PC-9 (cell line): ENCODE results near the gene CFAP141.

Experiments used
- EZH2 ChIP-seq: fragments of 200-600 bp; sonication (generic); IDR thresholded peaks from 2 replicates; pipeline ENCODE4 v1.8.0; 2017; ENCODE audit warnings: antibody characterized with exemption, low read depth
- TF ChIP-seq, protein P1 (sequence below): fragments of 200-600 bp; sonication (generic); conservative IDR thresholded peaks from 2 replicates; pipeline ENCODE4 v1.6.1; 2017; ENCODE audit warnings: mixed run types, antibody characterized with exemption, mild to moderate bottlenecking, moderate library complexity

DNA sequence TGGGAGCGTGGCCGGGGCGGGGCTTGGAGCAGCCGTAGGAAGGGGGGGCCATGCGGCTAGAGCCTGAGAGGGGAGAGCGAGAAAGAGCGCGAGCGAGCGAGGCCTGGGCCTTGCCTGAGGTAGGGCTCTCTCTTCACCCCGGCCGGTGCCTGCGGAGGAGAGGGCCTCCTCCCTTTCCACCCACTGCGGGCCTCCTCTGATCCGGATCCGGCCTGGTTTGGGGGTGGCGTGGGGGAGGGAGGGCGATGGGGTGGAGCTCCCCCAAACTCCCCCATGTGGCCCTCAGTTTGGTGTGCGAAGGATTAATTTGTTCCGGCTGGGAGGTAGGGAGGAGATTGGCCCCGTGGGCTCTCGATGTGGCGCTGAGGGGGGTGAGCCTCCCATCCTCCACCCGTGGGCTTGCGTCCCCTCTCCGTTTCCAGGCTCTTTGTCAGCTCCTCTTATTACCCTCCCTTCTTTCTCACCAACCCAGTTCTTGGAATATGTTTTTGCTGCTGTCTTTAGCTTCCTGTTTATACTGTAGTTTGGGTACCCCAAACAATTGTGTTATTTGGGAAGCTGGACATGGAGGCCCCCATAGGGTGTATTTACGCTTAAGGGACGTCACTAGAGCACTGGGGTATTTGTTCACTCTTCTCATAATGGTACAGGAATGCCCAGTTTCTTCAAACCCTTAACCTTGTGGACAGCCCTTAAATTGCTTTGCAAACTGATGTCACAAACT is 15.3 kb upstream of the CFAP141 start:
- TF ChIP-seq, protein P1, sequence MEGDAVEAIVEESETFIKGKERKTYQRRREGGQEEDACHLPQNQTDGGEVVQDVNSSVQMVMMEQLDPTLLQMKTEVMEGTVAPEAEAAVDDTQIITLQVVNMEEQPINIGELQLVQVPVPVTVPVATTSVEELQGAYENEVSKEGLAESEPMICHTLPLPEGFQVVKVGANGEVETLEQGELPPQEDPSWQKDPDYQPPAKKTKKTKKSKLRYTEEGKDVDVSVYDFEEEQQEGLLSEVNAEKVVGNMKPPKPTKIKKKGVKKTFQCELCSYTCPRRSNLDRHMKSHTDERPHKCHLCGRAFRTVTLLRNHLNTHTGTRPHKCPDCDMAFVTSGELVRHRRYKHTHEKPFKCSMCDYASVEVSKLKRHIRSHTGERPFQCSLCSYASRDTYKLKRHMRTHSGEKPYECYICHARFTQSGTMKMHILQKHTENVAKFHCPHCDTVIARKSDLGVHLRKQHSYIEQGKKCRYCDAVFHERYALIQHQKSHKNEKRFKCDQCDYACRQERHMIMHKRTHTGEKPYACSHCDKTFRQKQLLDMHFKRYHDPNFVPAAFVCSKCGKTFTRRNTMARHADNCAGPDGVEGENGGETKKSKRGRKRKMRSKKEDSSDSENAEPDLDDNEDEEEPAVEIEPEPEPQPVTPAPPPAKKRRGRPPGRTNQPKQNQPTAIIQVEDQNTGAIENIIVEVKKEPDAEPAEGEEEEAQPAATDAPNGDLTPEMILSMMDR, result no peak
- no peak for TF ChIP-seq EZH2
